Activated naive CD8-positive, alpha-beta T cell treated with anti-CD3 and anti-CD28 coated beads, Interleukin-2, amount 50 U/mL, for 16 hours (primary cell): ENCODE measurements around the gene NXT1.

Experiments used
- DNase-seq: peaks from one replicate; pipeline ENCODE4 v3.0.0-alpha.2; 2020; ENCODE audit warnings: low read depth, low spot score

The NXT1 gene

GRCh38 chr20:23390091-23390774 is 39.6 kb downstream of the NXT1 start:
- no peak for DNase-seq

GRCh38 chr20:23391707-23392310 is 41.2 kb downstream of the NXT1 start:
- no peak for DNase-seq

- no peak for DNase-seq
Measured at GRCh38 chr20:23393996-23394775, 43.6 kb downstream of the NXT1 start.

GRCh38 chr20:23396950-23397627 is 46.5 kb downstream of the NXT1 start:
- DNase-seq: no peak

GRCh38 chr20:23397961-23398360 is 47.4 kb downstream of the NXT1 start:
- DNase-seq: no peak

GRCh38 chr20:23399568-23400241 is 49.1 kb downstream of the NXT1 start:
- no peak for DNase-seq

- DNase-seq: no peak
Measured at GRCh38 chr20:23401051-23401450, 50.5 kb downstream of the NXT1 start.

GRCh38 chr20:23403751-23404150 is 53.2 kb downstream of the NXT1 start:
- no peak for DNase-seq

- no peak for DNase-seq
Measured at GRCh38 chr20:23404196-23404595, 53.6 kb downstream of the NXT1 start.
